T47D (cell line): ENCODE data around the gene ANKRD34C.
"Not testable (repeated sequence)": the region's sequence is repeated elsewhere in the genome, so short reads cannot be mapped to it uniquely, and the experiment has no call there.

Experiments used
- DNase-seq, 2 experiments: peaks; one replicate each; pipeline versions ENCODE4 v3.0.0 to v3.0.0-alpha.2; 2011 to 2012; ENCODE audit warnings: low read depth in 1 of 2, low spot score in 1 of 2
- JUND ChIP-seq: IDR thresholded peaks from 2 replicates; pipeline ENCODE4 v1.6.1; 2012; ENCODE audit warnings: low read depth
- in situ Hi-C: cut with HindIII; loops from 2 replicates; pipeline ENCODE4 v1.10.0; 2016; ENCODE audit warnings: low sequenced_read_pairs, low pct_unique_long_range_greater_than_20kb

Gene ANKRD34C

DNA sequence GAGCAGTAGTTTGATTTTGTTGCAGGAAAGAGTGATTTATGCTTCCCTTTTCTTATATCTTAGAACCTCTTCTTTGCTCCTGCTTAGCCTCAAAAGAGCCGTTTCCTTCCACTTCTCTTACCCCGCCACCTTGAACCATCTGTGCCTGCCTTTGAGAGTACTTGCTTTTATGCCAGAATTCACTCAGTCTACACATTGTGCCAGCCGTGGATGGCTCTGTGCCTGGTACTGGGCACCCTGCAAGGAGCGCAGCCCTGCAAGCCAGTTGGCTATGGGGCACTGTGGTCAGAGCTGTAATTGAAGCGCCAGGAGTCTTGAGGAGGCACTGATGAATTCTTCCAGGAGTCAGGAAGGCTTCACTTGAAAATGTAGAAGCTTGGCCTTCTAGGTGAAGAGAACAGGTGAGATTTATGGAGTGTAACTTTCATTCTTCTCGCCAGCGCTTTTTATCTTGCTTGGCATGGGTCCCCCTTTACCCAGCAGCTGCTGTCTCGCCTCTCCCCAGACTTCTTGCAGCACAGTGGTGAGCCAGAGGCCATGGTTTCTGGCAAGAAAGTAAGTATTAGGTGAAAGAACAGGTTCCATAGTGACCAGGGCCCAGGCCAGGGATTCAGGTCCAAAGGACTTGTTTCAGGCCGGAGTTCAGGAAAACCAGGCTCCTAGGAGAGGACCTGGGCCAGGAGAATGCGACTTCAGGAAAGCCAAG lies 33.3 kb downstream of the ANKRD34C start:
- no peak for TF ChIP-seq JUND
- DNase-seq: no peak
- in situ Hi-C loops: no loop called here

DNA sequence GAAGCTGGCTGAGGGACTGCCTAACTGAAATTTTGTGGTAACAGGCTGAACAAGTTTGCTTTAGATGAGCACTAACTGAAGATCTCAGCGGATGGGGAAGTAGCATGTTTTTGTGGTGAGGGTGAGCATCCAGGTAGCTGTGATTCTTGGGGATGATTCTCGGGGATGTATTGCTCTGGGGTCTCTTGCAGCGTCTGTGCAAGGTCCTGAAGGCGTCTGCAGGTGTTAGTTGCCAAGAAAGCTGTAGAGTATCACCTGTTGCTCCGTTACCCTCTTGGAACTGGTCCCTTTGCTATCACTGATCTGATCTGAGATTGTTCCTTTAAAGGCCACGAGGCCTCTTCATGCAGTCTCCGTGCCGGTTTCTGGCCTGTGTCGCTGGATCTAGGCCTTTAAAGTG lies 34.3 kb downstream of the ANKRD34C start:
- peak in 1 of 2 experiments; percentile 23 for DNase-seq
- in situ Hi-C loops: no loop called here
- no peak for TF ChIP-seq JUND

DNA sequence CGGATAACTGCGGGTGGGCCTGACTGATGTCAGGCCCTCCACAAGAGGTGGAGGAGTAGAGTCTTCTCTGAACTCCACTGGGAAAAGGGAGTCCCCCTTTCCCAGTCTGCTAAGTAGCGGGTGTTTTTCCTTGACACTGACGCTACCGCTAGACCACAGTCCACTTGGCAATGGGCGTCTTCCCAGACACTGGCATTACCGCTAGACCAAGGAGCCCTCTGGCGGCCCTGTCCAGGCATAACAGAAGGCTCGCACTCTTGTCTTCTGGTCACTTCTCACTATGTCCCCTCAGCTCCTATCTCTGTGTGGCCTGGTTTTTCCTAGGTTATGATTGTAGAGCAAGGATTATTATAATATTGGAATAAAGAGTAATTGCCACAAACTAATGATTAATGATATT lies 37.5 kb downstream of the ANKRD34C start:
- peak in 1 of 2 experiments; percentile 38 for DNase-seq
- in situ Hi-C loops: not testable (repeated sequence)

DNA sequence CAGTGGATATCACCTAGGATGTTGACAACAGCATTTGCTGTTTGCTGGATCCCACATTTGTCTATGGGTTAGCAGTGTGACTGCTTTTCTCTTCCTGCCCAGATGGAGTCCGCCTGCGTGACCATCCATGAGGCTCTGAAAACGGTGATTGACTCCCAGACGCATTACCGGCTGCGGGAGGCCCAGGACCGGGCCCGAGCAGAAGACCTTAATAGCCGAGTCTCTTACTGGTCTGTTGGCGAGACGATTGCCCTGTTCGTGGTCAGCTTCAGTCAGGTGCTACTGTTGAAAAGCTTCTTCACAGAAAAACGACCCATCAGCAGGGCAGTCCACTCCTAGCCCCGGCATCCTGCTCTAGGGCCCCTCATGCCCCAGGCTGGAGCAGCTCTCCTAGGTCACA lies 39.4 kb downstream of the ANKRD34C start:
- in situ Hi-C loops: no loop called here
- DNase-seq: no peak
- no peak for TF ChIP-seq JUND

DNA sequence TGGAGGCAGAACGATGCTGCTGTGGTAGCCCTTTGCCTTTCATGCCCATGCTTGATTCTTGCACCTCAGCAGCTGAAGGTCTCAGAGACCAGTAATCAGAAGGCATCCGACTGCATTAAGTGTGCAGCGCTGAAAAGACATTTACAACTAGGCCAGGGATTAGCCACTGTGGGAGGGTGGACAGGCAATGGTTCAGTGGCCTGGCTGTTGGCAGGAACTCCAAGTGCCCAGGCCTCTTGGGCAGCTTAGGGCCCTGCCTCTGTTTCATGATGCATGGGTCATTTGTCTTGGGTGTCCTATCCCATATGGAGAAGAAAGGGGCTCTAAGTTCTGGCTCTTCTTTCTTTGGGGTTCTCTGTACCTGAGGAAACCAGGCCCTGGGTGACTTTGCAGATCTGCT lies 39.8 kb downstream of the ANKRD34C start:
- no peak for DNase-seq
- no peak for TF ChIP-seq JUND
- in situ Hi-C loops: no loop called here

DNA sequence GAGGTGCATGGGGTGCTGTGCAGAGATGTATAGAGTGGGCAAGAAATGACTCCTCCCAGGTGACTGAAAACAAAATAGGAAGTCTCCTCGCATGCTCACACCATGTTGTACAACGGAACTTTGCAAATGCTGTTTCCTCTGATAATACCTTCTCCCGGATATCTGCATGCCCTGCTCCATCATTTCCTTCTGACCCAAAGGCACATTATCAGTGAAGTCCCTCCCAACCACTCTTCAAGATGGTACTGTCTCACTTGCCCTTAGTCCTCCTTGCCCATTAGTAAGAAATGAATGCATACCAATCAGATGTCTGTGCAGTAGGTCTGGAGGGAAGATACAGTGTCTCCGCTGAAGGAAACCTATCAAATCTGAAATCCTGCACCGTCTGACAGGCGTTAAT lies 40.4 kb downstream of the ANKRD34C start:
- no peak for TF ChIP-seq JUND
- in situ Hi-C loops: no loop called here
- no peak for DNase-seq

DNA sequence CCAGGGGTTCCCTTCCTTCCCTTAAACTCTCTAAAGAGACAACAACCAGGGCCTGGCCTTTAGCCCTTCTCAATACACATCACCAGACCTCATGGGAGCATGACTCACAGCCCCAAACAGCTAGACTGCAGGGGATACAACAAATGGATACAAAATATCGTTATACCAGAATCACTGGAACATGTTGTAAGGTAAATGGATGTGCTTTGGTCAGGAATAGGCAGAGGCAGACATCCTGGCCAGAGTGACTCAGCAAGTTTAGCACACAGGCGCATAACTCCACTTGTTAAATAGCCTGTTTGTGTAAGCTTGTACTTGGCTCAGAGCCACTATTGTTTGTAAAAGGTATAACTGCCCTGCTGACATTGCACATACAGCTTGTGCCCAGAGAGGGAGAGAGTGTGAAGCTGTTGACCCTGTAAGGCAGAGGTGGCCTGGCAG lies 46.7 kb downstream of the ANKRD34C start:
- no peak for TF ChIP-seq JUND
- in situ Hi-C loops: no loop called here
- DNase-seq: peak in 1 of 2 experiments; percentile 77
